SK-N-SH (cell line): ENCODE data around the gene TRAPPC12. TPM values are rescaled to one million over a fixed set of nuclear protein-coding genes. Genes with fewer than 3 reads are reported as not detected.

Experiments used
- CTCF ChIA-PET: fragments of 300-600, 350-600 bp; formaldehyde crosslinking; extraction: SDS; loops from one replicate; lab custom pipeline; 2021; lab: Yijun Ruan, JAX
- POLR2A ChIA-PET: fragments of 350-600 bp; sonication (Branson Sonifier 250); formaldehyde crosslinking; extraction: SDS; loops from one replicate; lab custom pipeline; 2020; ENCODE audit warnings: antibody characterized with exemption, inconsistent platforms; lab: Yijun Ruan, JAX
- DNase-seq: peaks from one replicate; pipeline ENCODE4 v3.0.0; 2012
- H2AFZ ChIP-seq: fragments of 200-600 bp; sonication (generic); 2 replicates; pipeline ENCODE4 v1.8.1; 2016; ENCODE audit warnings: antibody characterized with exemption, mild to moderate bottlenecking, low read depth
- H3F3A ChIP-seq: fragments of 200-600 bp; sonication (generic); replicated peaks from 2 replicates; pipeline ENCODE3; 2016; ENCODE audit warnings: antibody characterized with exemption, mild to moderate bottlenecking; ENCODE audit not compliant: insufficient read depth
- H3K27ac ChIP-seq, 2 experiments: fragments of 200-500 bp in 1 of 2; fragments of 200-600 bp in 1 of 2; sonication (Bioruptor generic) in 1 of 2; sonication (generic), shearing (Covaris generic) in 1 of 2; 2 replicates each; pipeline versions ENCODE4 v1.5.1 to v1.6.1; 2014 to 2016; ENCODE audit warnings: low read depth in 2 of 2, inconsistent platforms in 1 of 2, low read length in 1 of 2, mild to moderate bottlenecking in 1 of 2, mixed read lengths in 1 of 2
- H3K27me3 ChIP-seq: fragments of 200-600 bp; sonication (generic), shearing (Covaris generic); 2 replicates; pipeline ENCODE4 v1.6.1; 2016; ENCODE audit warnings: mixed run types; ENCODE audit not compliant: insufficient read depth
- H3K36me3 ChIP-seq, 2 experiments: fragments of 200-500 bp in 1 of 2; fragments of 200-600 bp in 1 of 2; sonication (Bioruptor generic) in 1 of 2; sonication (generic) in 1 of 2; replicated peaks in 1 of 2; 2 replicates each; pipeline versions ENCODE3 to v1.5.1; 2014 to 2016; ENCODE audit warnings: low read length in 1 of 2, mild to moderate bottlenecking in 1 of 2; ENCODE audit not compliant: insufficient read depth in 2 of 2, control insufficient read depth in 1 of 2
- H3K4me1 ChIP-seq, 2 experiments: fragments of 200-500 bp in 1 of 2; fragments of 200-600 bp in 1 of 2; sonication (Bioruptor generic) in 1 of 2; sonication (generic), shearing (Covaris generic) in 1 of 2; 2 replicates each; pipeline versions ENCODE4 v1.5.1 to v1.6.1; 2014 to 2016; ENCODE audit warnings: low read depth in 1 of 2, low read length in 1 of 2, mixed run types in 1 of 2; ENCODE audit not compliant: insufficient read depth in 2 of 2, control insufficient read depth in 1 of 2
- H3K4me2 ChIP-seq: fragments of 200-600 bp; sonication (generic), shearing (Covaris generic); 2 replicates; pipeline ENCODE4 v1.6.1; 2017; ENCODE audit warnings: mixed run types
- H3K4me3 ChIP-seq, 2 experiments: fragments of 200-500 bp in 1 of 2; fragments of 200-600 bp in 1 of 2; sonication (Bioruptor generic) in 1 of 2; sonication (generic), shearing (Covaris generic) in 1 of 2; 2 replicates each; pipeline versions ENCODE4 v1.5.1 to v1.8.1; 2014 to 2016; ENCODE audit warnings: low read depth in 2 of 2, inconsistent platforms in 1 of 2, low read length in 1 of 2, mild to moderate bottlenecking in 1 of 2, mixed read lengths in 1 of 2, moderate library complexity in 1 of 2
- H3K79me2 ChIP-seq: fragments of 200-600 bp; sonication (generic); 2 replicates; pipeline ENCODE4 v1.8.1; 2017; ENCODE audit warnings: mild to moderate bottlenecking; ENCODE audit not compliant: insufficient read depth
- H3K9ac ChIP-seq: fragments of 200-600 bp; sonication (generic); 2 replicates; pipeline ENCODE4 v1.6.1; 2017; ENCODE audit warnings: mixed run types
- H3K9me2 ChIP-seq: fragments of 200-600 bp; sonication (generic); 2 replicates; pipeline ENCODE4 v1.6.1; 2017; ENCODE audit warnings: mixed run types
- H3K9me3 ChIP-seq: fragments of 200-600 bp; sonication (generic); 2 replicates; pipeline ENCODE4 v1.6.1; 2017; ENCODE audit warnings: mixed run types, mild to moderate bottlenecking, moderate library complexity
- H4K20me1 ChIP-seq: fragments of 200-600 bp; sonication (generic); 2 replicates; pipeline ENCODE4 v1.6.1; 2017; ENCODE audit warnings: mild to moderate bottlenecking, mixed run types; ENCODE audit not compliant: insufficient read depth
- ELF1 ChIP-seq: IDR thresholded peaks from 2 replicates; pipeline ENCODE4 v1.4.0; 2012
- EP300 ChIP-seq, 2 experiments: IDR thresholded peaks; 2 replicates each; pipeline versions ENCODE4 v1.4.0 to v1.6.1; 2012; ENCODE audit warnings: borderline replicate concordance in 1 of 2, low read depth in 1 of 2, low read length in 1 of 2
- EZH2phosphoT487 ChIP-seq: fragments of 200-600 bp; sonication (generic); IDR thresholded peaks from 2 replicates; pipeline ENCODE4 v1.6.1; 2017; ENCODE audit warnings: low read depth, mixed run types, mild to moderate bottlenecking, antibody characterized with exemption, moderate library complexity, borderline replicate concordance
- FOSL2 ChIP-seq: IDR thresholded peaks from 2 replicates; pipeline ENCODE4 v1.4.0; 2012; ENCODE audit warnings: low read depth, mild to moderate bottlenecking, moderate library complexity, borderline replicate concordance
- FOXM1 ChIP-seq: IDR thresholded peaks from 2 replicates; pipeline ENCODE4 v1.4.0; 2012; ENCODE audit warnings: low read depth, mild to moderate bottlenecking
- GABPA ChIP-seq: IDR thresholded peaks from 2 replicates; pipeline ENCODE4 v1.4.0; 2012; ENCODE audit warnings: low read depth, mild to moderate bottlenecking
- NRF1 ChIP-seq: IDR thresholded peaks from 2 replicates; pipeline ENCODE4 v1.6.1; 2012; ENCODE audit warnings: low read depth, mild to moderate bottlenecking, low read length
- PBX3 ChIP-seq: IDR thresholded peaks from 2 replicates; pipeline ENCODE4; 2012
- POLR2AphosphoS5 ChIP-seq: IDR thresholded peaks from 2 replicates; pipeline ENCODE4 v1.6.1; 2012; ENCODE audit warnings: low read depth, low read length
- RCOR1 ChIP-seq: fragments of 150-350 bp; IDR thresholded peaks from 2 replicates; pipeline ENCODE4 v1.6.1; 2017; ENCODE audit warnings: antibody characterized with exemption, low read length
- RXRA ChIP-seq: IDR thresholded peaks from 2 replicates; pipeline ENCODE4 v1.4.0; 2012; ENCODE audit warnings: low read depth, mild to moderate bottlenecking, borderline replicate concordance
- TCF12 ChIP-seq: IDR thresholded peaks from 2 replicates; pipeline ENCODE4 v1.4.0; 2012
- USF2 ChIP-seq: fragments of 150-350 bp; IDR thresholded peaks from 2 replicates; pipeline ENCODE4 v1.6.1; 2017; ENCODE audit warnings: antibody characterized with exemption, low read length, low read depth, borderline replicate concordance
- YY1 ChIP-seq: IDR thresholded peaks from 2 replicates; pipeline ENCODE4 v1.4.0; 2012; ENCODE audit warnings: low read depth, mild to moderate bottlenecking
- WGBS: methylation state at CpG from one replicate; pipeline ENCODE4 v1.1.6; 2017; ENCODE audit warnings: low lambda C conversion rate; 5-methylcytosine and 5-hydroxymethylcytosine counted together
- polyA plus RNA-seq, 3 experiments: library from polyadenylated mRNA; depleted of rRNA; stranded (reverse); fragments of >200 nt; gene quantifications; 2 replicates each; pipeline ENCODE4 v1.2.3, GENCODE V29; 2012

Gene TRAPPC12
- polyA plus RNA-seq, 1 of the 3 experiments (the other 2 are of a cell fraction) = 83.3 TPM

DNA sequence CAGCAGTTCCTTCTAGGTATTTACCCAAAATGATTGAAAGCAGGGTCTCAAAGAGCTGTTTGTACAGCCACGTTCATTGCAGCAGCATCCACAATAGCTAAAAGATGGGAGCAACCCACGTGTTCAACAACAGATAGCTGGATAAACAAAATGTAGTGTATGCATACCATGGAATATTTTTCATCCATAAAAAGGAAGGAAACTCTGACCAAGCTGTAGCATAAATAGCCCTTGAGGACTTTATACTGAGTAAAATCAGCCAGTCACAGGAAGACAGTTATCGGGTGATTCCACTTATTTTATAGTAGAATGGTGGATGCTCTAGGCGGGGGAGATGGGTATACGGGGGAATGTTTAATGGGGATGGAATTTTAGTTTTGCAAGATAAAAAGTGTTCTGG is 7.5 kb downstream of the TRAPPC12 start:
- Histone ChIP-seq H4K20me1 (no peaks in the 10 kb centered on the region; the same call in 1 of the 2 replicates), H3K4me1 (peaks cover 0 to 3% of the 10 kb centered on the region in 2 experiments; a peak in 2 of 4 replicates), H3K9me2 (no peaks in the 10 kb centered on the region), H3K4me3 (no peak overlapping the region), H3K4me2 (no peak overlapping the region), H3K36me3 (peaks cover 50 to 71% of the 10 kb centered on the region in 2 experiments), H3K27ac (no peak overlapping the region), H3K79me2 (peaks cover 94% of the 10 kb centered on the region), H3K27me3 (no peaks in the 10 kb centered on the region), H3K9me3 (no peaks in the 10 kb centered on the region), H3K9ac (no peak overlapping the region), H2AFZ (no peak overlapping the region), H3F3A (peaks cover 3% of the 10 kb centered on the region)
- POLR2A ChIA-PET = interaction anchor here (1.0 kb wide), 2 partner anchors 9 to 61 kb away, joined by 3 to 4 read pairs; partner anchors contain the start of gene EIPR1
- CTCF ChIA-PET = interaction anchor here (1.1 to 2.8 kb wide), 2 partner anchors 8 to 37 kb away, joined by 3 to 13 read pairs; no protein-coding TSS in a partner anchor
- DNase-seq = no peak
- TF ChIP-seq TCF12 (no peak), YY1 (no peak), NRF1 (no peak), RXRA (no peak), EZH2phosphoT487 (no peak), FOXM1 (no peak), POLR2AphosphoS5 (no peak), GABPA (no peak), RCOR1 (no peak), PBX3 (no peak), USF2 (no peak), EP300 (IDR thresholded peaks at IDR 0.05; ENCODE audit: borderline replicate concordance in 1 of 2, low read depth in 1 of 2, low read length in 1 of 2) (no peak), FOSL2 (no peak)
- WGBS = 94% methylated on average over 5 of the region's 5 CpGs

- H3K36me3 ChIP-seq = peaks cover 54 to 75% of the 10 kb centered on the region in 2 experiments
- no peak overlapping the region for H2AFZ ChIP-seq
- CTCF ChIA-PET = interaction anchor here (2.8 kb wide), 1 partner anchor 36 kb away, joined by 13 read pairs; no protein-coding TSS in a partner anchor
- no peaks in the 10 kb centered on the region; the same call in 1 of the 2 replicates for H4K20me1 ChIP-seq
- no peak overlapping the region for H3K4me2 ChIP-seq
- DNase-seq = no peak
- H3K4me1 ChIP-seq = peaks cover 0 to 3% of the 10 kb centered on the region in 2 experiments; a peak in 2 of 4 replicates
- H3K9me2 ChIP-seq = no peaks in the 10 kb centered on the region
- H3K79me2 ChIP-seq = peaks cover 94% of the 10 kb centered on the region
- H3K4me3 ChIP-seq = no peak overlapping the region
- no peak for TF ChIP-seq ELF1
- TF ChIP-seq, all 33 proteins: peak for 0
- no peak overlapping the region for H3K9ac ChIP-seq
- peaks cover 3% of the 10 kb centered on the region for H3F3A ChIP-seq
- no peak overlapping the region for H3K27ac ChIP-seq
- POLR2A ChIA-PET = interaction anchor here (1.0 kb wide), 1 partner anchor 60 kb away, joined by 3 read pairs; no protein-coding TSS in a partner anchor
- no peaks in the 10 kb centered on the region for H3K27me3 ChIP-seq
- 97% methylated on average over 84 of the region's 89 CpGs for WGBS
- no peaks in the 10 kb centered on the region for H3K9me3 ChIP-seq
These were observed 8.3 kb downstream of the TRAPPC12 start for GRCh38 chr2:3387644-3388411.
